Chondrocyte (in vitro differentiated cells): ENCODE results near the gene SPTLC2. TPM values are rescaled to one million over a fixed set of nuclear protein-coding genes. Genes with fewer than 3 reads are reported as not detected.
"Not testable (repeated sequence)": the region's sequence is repeated elsewhere in the genome, so short reads cannot be mapped to it uniquely, and the experiment has no call there.

ENCODE experiments used
- DNase-seq: peaks from one replicate; pipeline ENCODE4 v3.0.0; 2021; ENCODE audit warnings: mixed read lengths, low spot score
- H3K27ac Mint-ChIP-seq: one replicate; pipeline ENCODE4 v1.8.0; 2021; ENCODE audit warnings: mild to moderate bottlenecking, moderate library complexity, mixed read lengths; ENCODE audit not compliant: unreplicated experiment
- H3K27me3 Mint-ChIP-seq: 2 replicates; pipeline ENCODE4 v1.8.0; 2021; ENCODE audit warnings: low read depth, mixed read lengths
- H3K36me3 Mint-ChIP-seq: 2 replicates; pipeline ENCODE4 v1.8.0; 2021; ENCODE audit warnings: low read depth, mixed read lengths
- H3K4me1 Mint-ChIP-seq: 2 replicates; pipeline ENCODE4 v1.8.0; 2021; ENCODE audit warnings: low read depth, mild to moderate bottlenecking, mixed read lengths
- H3K4me3 Mint-ChIP-seq: one replicate; pipeline ENCODE4 v1.8.0; 2021; ENCODE audit warnings: mild to moderate bottlenecking, moderate library complexity, mixed read lengths; ENCODE audit not compliant: unreplicated experiment
- H3K9me3 Mint-ChIP-seq: 2 replicates; pipeline ENCODE4 v1.8.0; 2021; ENCODE audit warnings: low read depth, mixed read lengths
- CTCF ChIP-seq: fragments of 200-600 bp; sonication (generic); IDR thresholded peaks from 2 replicates; pipeline ENCODE4 v1.5.0; 2021; ENCODE audit warnings: antibody characterized with exemption, mild to moderate bottlenecking, moderate library complexity
- total RNA-seq: library from RNA; stranded (reverse); gene quantifications from 3 replicates; pipeline ENCODE4 v1.2.1, GENCODE V29; 2021

SPTLC2 gene
- total RNA-seq, 1 donor from 2014 or later = 29.1 TPM

- H3K9me3 Mint-ChIP-seq = no peaks in the 10 kb centered on the region
- H3K27me3 Mint-ChIP-seq = no peaks in the 10 kb centered on the region
- no peak overlapping the region for H3K4me3 Mint-ChIP-seq
- no peak overlapping the region for H3K27ac Mint-ChIP-seq
- H3K4me1 Mint-ChIP-seq = peaks cover 8% of the 10 kb centered on the region
- TF ChIP-seq CTCF = no peak
- H3K36me3 Mint-ChIP-seq = peaks cover 6% of the 10 kb centered on the region
- no peak for DNase-seq
Observed at GRCh38 chr14:77531071-77531470, 85.4 kb downstream of the SPTLC2 start.

- H3K36me3 Mint-ChIP-seq = peaks cover 2% of the 10 kb centered on the region
- no peak overlapping the region for H3K4me3 Mint-ChIP-seq
- peaks cover 10% of the 10 kb centered on the region for H3K4me1 Mint-ChIP-seq
- TF ChIP-seq CTCF = no peak
- no peaks in the 10 kb centered on the region for H3K9me3 Mint-ChIP-seq
- H3K27ac Mint-ChIP-seq = no peak overlapping the region
- DNase-seq = no peak
- no peaks in the 10 kb centered on the region for H3K27me3 Mint-ChIP-seq
Observed at GRCh38 chr14:77529963-77530362, 86.5 kb downstream of the SPTLC2 start.

DNA sequence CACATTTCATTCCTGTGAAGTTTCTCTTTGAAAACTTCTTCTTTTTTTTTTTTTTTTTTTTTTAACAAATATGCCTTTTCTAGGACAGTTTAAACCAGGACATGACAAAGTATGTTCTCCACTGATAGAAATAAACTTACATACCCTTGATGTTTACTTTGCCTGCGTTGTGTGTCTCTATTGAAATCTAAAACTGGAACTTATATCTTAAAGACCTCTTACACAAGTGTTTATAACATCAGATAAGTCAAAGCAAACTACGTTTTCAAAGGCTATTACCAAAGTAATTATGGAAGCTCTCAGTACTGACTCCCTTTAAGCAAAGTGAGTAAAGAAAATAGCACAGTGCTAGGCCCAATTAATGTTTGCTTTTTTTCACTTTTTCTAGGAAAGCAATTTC, 87.2 kb downstream of the SPTLC2 start:
- no peaks in the 10 kb centered on the region for H3K9me3 Mint-ChIP-seq
- no peak for DNase-seq
- no peak overlapping the region for H3K4me3 Mint-ChIP-seq
- no peaks in the 10 kb centered on the region for H3K27me3 Mint-ChIP-seq
- TF ChIP-seq CTCF = no peak
- peaks cover 3% of the 10 kb centered on the region for H3K36me3 Mint-ChIP-seq
- no peak overlapping the region for H3K27ac Mint-ChIP-seq
- peaks cover 10% of the 10 kb centered on the region for H3K4me1 Mint-ChIP-seq

DNA sequence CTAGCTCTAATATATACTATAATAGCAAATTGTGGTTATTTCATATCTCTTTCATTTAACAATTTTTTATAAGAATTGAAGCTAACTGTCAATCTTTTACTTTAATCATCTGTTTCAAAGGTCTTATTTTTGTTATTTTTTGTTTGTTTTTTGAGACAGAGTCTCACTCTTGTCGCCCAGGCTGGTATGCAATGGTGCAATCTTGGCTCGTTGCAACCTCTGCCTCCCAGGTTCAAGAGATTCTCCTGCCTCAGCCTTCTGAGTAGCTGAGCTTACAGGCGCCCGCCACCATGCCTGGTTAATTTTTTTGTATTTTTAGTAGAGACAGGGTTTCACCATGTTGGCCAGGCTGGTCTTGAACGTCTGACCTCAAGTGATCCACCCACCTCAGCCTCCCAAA, 87.7 kb downstream of the SPTLC2 start:
- not testable (repeated sequence) for H3K27me3 Mint-ChIP-seq, DNase-seq, H3K4me3 Mint-ChIP-seq, H3K36me3 Mint-ChIP-seq, H3K27ac Mint-ChIP-seq, H3K9me3 Mint-ChIP-seq
- peaks cover 10% of the 10 kb centered on the region for H3K4me1 Mint-ChIP-seq

DNA sequence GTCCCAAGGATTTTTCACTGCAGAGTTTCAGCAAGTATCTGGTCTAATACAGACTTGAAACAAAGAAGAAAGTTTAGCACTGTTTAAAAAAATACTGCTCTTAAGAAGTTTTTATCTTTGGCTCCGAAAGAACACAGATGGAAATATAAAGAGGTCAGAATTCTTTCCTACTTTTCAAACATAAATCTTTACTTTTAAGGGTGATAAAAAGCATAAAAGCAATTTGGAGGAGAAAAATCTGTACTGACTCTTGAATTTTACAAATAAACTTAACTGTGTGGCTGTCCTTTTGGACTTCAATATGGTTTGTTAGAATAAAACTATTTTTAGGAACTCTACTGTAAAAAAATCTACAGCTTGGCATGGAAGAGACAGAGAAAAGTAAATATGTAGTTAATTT, 90.2 kb downstream of the SPTLC2 start:
- Mint-ChIP-seq H3K36me3 (peaks cover 7% of the 10 kb centered on the region), H3K27ac (peak overlapping the region; percentile 54), H3K27me3 (no peaks in the 10 kb centered on the region), H3K4me1 (peaks cover 10% of the 10 kb centered on the region), H3K9me3 (no peaks in the 10 kb centered on the region), H3K4me3 (no peak overlapping the region)
- DNase-seq = no peak
- TF ChIP-seq CTCF = no peak

DNA sequence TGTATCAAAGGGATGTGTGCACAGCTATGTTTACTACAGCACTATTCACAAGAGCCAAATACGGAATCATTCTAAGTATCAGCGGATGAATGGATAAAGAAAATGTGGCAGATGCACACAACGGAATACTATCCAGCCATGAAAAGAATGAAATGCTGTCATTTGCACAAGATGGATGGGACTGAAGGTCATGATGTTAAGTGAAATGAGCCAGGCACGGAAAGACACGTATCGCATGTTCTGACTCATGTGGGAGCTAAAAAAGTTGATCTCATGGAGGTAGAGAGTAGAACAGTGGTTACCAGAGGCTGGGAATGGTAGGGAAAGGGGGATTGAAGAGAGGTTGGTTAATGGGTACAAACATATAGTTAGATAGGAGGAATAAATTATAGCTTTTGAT, 91.9 kb downstream of the SPTLC2 start:
- TF ChIP-seq CTCF = no peak
- Mint-ChIP-seq H3K27me3 (no peaks in the 10 kb centered on the region), H3K9me3 (no peaks in the 10 kb centered on the region), H3K4me1 (peaks cover 10% of the 10 kb centered on the region), H3K36me3 (peaks cover 16% of the 10 kb centered on the region), H3K4me3 (no peak overlapping the region), H3K27ac (no peak overlapping the region)
- DNase-seq = no peak
